BLaER1 (cell line): ENCODE results near the gene PLCG2.

Experiments
- H3K27ac ChIP-seq: shearing (Covaris generic); formaldehyde crosslinking; 2 replicates; pipeline ENCODE4 v1.8.1; 2022
- H3K27me3 ChIP-seq: shearing (Covaris generic); formaldehyde crosslinking; 2 replicates; pipeline ENCODE4 v1.8.1; 2022
- H3K36me3 ChIP-seq: shearing (Covaris generic); formaldehyde crosslinking; 2 replicates; pipeline ENCODE4 v1.8.1; 2022
- H3K4me1 ChIP-seq: shearing (Covaris generic); formaldehyde crosslinking; 2 replicates; pipeline ENCODE4 v1.8.1; 2022
- H3K4me2 ChIP-seq: shearing (Covaris generic); formaldehyde crosslinking; 2 replicates; pipeline ENCODE4 v1.8.1; 2022
- H3K4me3 ChIP-seq: shearing (Covaris generic); formaldehyde crosslinking; 2 replicates; pipeline ENCODE4 v1.8.1; 2022
- H3K9ac ChIP-seq: shearing (Covaris generic); formaldehyde crosslinking; 2 replicates; pipeline ENCODE4 v1.8.1; 2022
- H3K9me3 ChIP-seq: shearing (Covaris generic); formaldehyde crosslinking; 2 replicates; pipeline ENCODE4 v1.8.1; 2022
- H4K20me1 ChIP-seq: shearing (Covaris generic); formaldehyde crosslinking; 2 replicates; pipeline ENCODE4 v1.8.1; 2022
- Cebpa-rat ChIP-seq: shearing (Covaris generic); IDR thresholded peaks from 2 replicates; pipeline ENCODE4 v1.8.1; 2022

The PLCG2 gene

GRCh38 chr16:81936209-81937000 lies 157.3 kb downstream of the PLCG2 start:
- Histone ChIP-seq H3K36me3 (peaks cover 89% of the 10 kb centered on the region), H3K9ac (no peak overlapping the region), H3K4me1 (no peaks in the 10 kb centered on the region), H3K4me2 (no peak overlapping the region), H3K9me3 (no peaks in the 10 kb centered on the region), H3K27ac (no peak overlapping the region), H3K4me3 (no peak overlapping the region), H3K27me3 (no peaks in the 10 kb centered on the region), H4K20me1 (no peaks in the 10 kb centered on the region)
- no peak for TF ChIP-seq Cebpa-rat

GRCh38 chr16:81937305-81938038 lies 158.4 kb downstream of the PLCG2 start:
- no peak overlapping the region for H3K4me2 ChIP-seq
- no peaks in the 10 kb centered on the region for H3K9me3 ChIP-seq
- peaks cover 87% of the 10 kb centered on the region for H3K36me3 ChIP-seq
- H3K4me3 ChIP-seq = no peak overlapping the region
- H4K20me1 ChIP-seq = no peaks in the 10 kb centered on the region
- no peak overlapping the region for H3K27ac ChIP-seq
- no peaks in the 10 kb centered on the region for H3K27me3 ChIP-seq
- H3K4me1 ChIP-seq = no peaks in the 10 kb centered on the region
- TF ChIP-seq Cebpa-rat = no peak
- H3K9ac ChIP-seq = no peak overlapping the region

- H3K4me1 ChIP-seq = no peaks in the 10 kb centered on the region
- no peaks in the 10 kb centered on the region for H3K27me3 ChIP-seq
- H3K9me3 ChIP-seq = no peaks in the 10 kb centered on the region
- H3K4me3 ChIP-seq = no peak overlapping the region
- H4K20me1 ChIP-seq = no peaks in the 10 kb centered on the region
- H3K36me3 ChIP-seq = peaks cover 87% of the 10 kb centered on the region
- H3K9ac ChIP-seq = no peak overlapping the region
- no peak for TF ChIP-seq Cebpa-rat
- H3K4me2 ChIP-seq = no peak overlapping the region
- no peak overlapping the region for H3K27ac ChIP-seq
Observed at GRCh38 chr16:81938326-81939163, 159.5 kb downstream of the PLCG2 start.

- Histone ChIP-seq H3K27ac (no peak overlapping the region), H3K9ac (no peak overlapping the region), H3K4me2 (no peak overlapping the region), H4K20me1 (no peaks in the 10 kb centered on the region), H3K36me3 (peaks cover 87% of the 10 kb centered on the region), H3K4me3 (no peak overlapping the region), H3K9me3 (no peaks in the 10 kb centered on the region), H3K4me1 (no peaks in the 10 kb centered on the region), H3K27me3 (no peaks in the 10 kb centered on the region)
- TF ChIP-seq Cebpa-rat = no peak
Observed at GRCh38 chr16:81939164-81940056, 160.3 kb downstream of the PLCG2 start.

DNA sequence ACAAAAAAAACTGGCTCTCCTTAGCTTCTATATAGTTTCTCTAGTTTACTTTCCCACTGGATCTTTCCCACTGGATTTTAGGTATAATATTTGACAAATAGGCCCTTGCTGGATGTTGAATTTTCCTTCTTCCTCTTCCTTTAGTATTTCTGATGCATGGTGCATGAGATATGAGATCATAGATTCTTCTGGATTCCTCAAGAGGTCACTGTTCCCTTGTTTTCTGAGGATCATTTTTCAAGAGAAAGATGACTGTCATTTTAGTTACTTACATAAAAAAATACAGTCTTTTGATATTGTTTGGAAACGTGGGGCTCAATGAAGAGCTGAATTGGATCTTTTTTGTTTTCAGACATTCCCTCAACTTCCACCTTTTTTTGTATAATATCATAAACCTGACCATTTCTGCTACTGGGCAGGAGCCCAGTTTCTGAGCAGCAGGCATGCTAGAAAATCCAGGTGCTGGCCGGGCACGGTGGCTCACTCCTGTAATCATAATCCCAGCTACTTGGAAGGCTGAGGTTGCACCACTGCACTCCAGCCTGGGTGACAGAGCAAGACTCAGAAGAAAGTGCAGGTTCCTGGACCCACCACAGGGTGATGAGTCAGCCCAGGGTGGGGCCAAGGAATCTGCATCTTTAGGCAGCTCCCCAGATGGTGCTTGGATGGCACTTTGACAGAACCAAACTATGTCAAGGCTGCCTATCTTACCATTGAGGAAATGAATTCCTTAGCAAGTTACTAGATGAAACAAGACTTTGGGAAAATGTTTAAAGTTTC lies 161.9 kb downstream of the PLCG2 start:
- Histone ChIP-seq H3K36me3 (peaks cover 86% of the 10 kb centered on the region), H3K27ac (no peak overlapping the region), H4K20me1 (no peaks in the 10 kb centered on the region), H3K9ac (no peak overlapping the region), H3K9me3 (no peaks in the 10 kb centered on the region), H3K27me3 (no peaks in the 10 kb centered on the region), H3K4me2 (no peak overlapping the region), H3K4me1 (no peaks in the 10 kb centered on the region), H3K4me3 (no peak overlapping the region)
- no peak for TF ChIP-seq Cebpa-rat

GRCh38 chr16:81942007-81942601 lies 163.0 kb downstream of the PLCG2 start:
- TF ChIP-seq Cebpa-rat = no peak
- Histone ChIP-seq H3K9ac (no peak overlapping the region), H3K4me2 (no peak overlapping the region), H4K20me1 (no peaks in the 10 kb centered on the region), H3K36me3 (peaks cover 86% of the 10 kb centered on the region), H3K27me3 (no peaks in the 10 kb centered on the region), H3K27ac (no peak overlapping the region), H3K4me3 (no peak overlapping the region), H3K4me1 (no peaks in the 10 kb centered on the region), H3K9me3 (no peaks in the 10 kb centered on the region)

DNA sequence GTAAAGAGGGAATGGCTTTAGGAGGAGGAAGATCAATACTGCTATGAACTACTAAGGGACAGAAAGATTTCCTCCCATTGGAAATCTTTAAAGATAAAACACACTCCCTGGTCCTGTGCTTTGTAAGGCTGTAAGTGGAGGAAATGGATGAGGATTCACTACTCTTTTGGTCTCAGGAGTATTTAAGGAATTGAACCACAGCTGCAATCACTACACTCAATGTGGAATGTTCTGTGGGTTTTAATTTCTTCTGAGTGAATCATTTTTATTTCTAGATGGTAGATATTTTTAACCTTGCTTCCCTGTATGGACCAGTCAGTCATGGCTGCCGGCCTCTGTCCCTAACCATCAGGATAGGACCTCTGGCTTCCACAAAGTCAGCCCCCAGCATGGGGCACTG lies 166.6 kb downstream of the PLCG2 start:
- no peak overlapping the region for H3K4me3 ChIP-seq
- no peaks in the 10 kb centered on the region for H3K4me1 ChIP-seq
- H3K4me2 ChIP-seq = no peak overlapping the region
- H3K27ac ChIP-seq = no peak overlapping the region
- H3K9me3 ChIP-seq = no peaks in the 10 kb centered on the region
- no peaks in the 10 kb centered on the region for H4K20me1 ChIP-seq
- no peaks in the 10 kb centered on the region for H3K27me3 ChIP-seq
- H3K36me3 ChIP-seq = peaks cover 76% of the 10 kb centered on the region
- no peak for TF ChIP-seq Cebpa-rat
- H3K9ac ChIP-seq = no peak overlapping the region

DNA sequence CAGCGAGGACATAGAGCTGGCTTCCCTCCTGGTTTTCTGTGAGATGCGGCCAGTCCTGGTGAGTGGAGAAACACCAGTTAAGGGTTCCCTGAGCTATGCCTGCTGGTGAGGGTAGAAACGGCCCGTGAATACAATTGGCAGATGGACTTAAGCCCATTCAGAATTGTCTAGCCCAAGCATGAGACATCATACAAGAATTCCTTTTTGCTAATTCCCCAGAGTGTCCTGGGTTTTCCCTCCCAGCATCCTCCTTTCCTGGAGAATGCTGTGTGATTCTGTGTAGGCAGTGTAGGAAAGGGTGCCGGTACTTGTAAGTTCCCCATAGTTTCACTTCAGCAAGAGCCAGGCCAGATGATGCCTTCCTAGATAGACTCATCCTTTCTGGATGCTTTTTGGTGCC lies 167.1 kb downstream of the PLCG2 start:
- H3K9ac ChIP-seq = no peak overlapping the region
- no peak overlapping the region for H3K27ac ChIP-seq
- TF ChIP-seq Cebpa-rat = no peak
- H4K20me1 ChIP-seq = no peaks in the 10 kb centered on the region
- H3K4me3 ChIP-seq = no peak overlapping the region
- H3K4me2 ChIP-seq = no peak overlapping the region
- H3K9me3 ChIP-seq = peaks cover 5% of the 10 kb centered on the region
- H3K4me1 ChIP-seq = no peaks in the 10 kb centered on the region
- peaks cover 81% of the 10 kb centered on the region for H3K36me3 ChIP-seq
- no peaks in the 10 kb centered on the region for H3K27me3 ChIP-seq
